Panc1 (cell line): ENCODE measurements around the gene SMAD5. TPM values are rescaled to one million over a fixed set of nuclear protein-coding genes. Genes with fewer than 3 reads are reported as not detected.

Experiments
- ATAC-seq: fragments of 200-7000 bp; cut with Tn5 transposase; 2 replicates; pipeline ENCODE4 v1.9.1; 2020; ENCODE audit warnings: mild to moderate bottlenecking, moderate library complexity
- BruUV-seq: library from RNA; stranded (reverse); fragments of 400-500 nt; replicated peaks from 2 replicates; lab custom pipeline; 2021; lab: Mats Ljungman, UMichigan
- CTCF ChIA-PET: fragments of 300-600 bp; sonication (Branson Sonifier 250); formaldehyde crosslinking; loops from one replicate; lab custom pipeline; 2022; ENCODE audit warnings: antibody characterized with exemption; lab: Charles Lee
- POLR2A ChIA-PET: fragments of 300-600 bp; sonication (Branson Sonifier 250); formaldehyde crosslinking; loops from one replicate; lab custom pipeline; 2022; ENCODE audit warnings: antibody characterized with exemption; lab: Charles Lee
- DNase-seq: peaks from one replicate; pipeline ENCODE4 v3.0.0-alpha.2; 2010; ENCODE audit warnings: low read depth, low spot score
- H3K27ac ChIP-seq: 2 replicates; pipeline ENCODE4 v1.5.1; 2011; ENCODE audit warnings: mild to moderate bottlenecking, low read length, inconsistent platforms
- H3K27me3 ChIP-seq: fragments of 200-500 bp; sonication (Bioruptor generic); 2 replicates; pipeline ENCODE4 v1.6.0; 2014; ENCODE audit warnings: low read length, inconsistent platforms; ENCODE audit not compliant: control insufficient read depth, insufficient read depth
- H3K36me3 ChIP-seq: fragments of 200-500 bp; sonication (Bioruptor generic); 2 replicates; pipeline ENCODE4 v1.5.1; 2014; ENCODE audit warnings: inconsistent platforms, mild to moderate bottlenecking, low read length, moderate library complexity; ENCODE audit not compliant: control insufficient read depth, insufficient read depth
- H3K4me1 ChIP-seq: 2 replicates; pipeline ENCODE4 v1.5.1; 2011; ENCODE audit warnings: inconsistent platforms, mild to moderate bottlenecking, low read length, moderate library complexity; ENCODE audit not compliant: control insufficient read depth, insufficient read depth
- H3K4me3 ChIP-seq, 2 experiments: 2 replicates each; pipeline ENCODE4 v1.5.1; 2011 to 2012; ENCODE audit warnings: low read depth in 2 of 2, low read length in 2 of 2, mild to moderate bottlenecking in 2 of 2, inconsistent platforms in 1 of 2, moderate library complexity in 1 of 2
- H3K9me3 ChIP-seq: fragments of 200-500 bp; sonication (Bioruptor generic); 2 replicates; pipeline ENCODE4 v1.5.1; 2014; ENCODE audit warnings: low read depth, mild to moderate bottlenecking, inconsistent platforms, low read length, moderate library complexity; ENCODE audit not compliant: control insufficient read depth, insufficient read depth
- POLR2AphosphoS5 ChIP-seq: IDR thresholded peaks from 2 replicates; pipeline ENCODE4 v1.6.1; 2012; ENCODE audit warnings: mild to moderate bottlenecking, low read depth, low read length, moderate library complexity
- SIN3A ChIP-seq: IDR thresholded peaks from 2 replicates; pipeline ENCODE4 v1.6.1; 2012; ENCODE audit warnings: low read depth, mild to moderate bottlenecking, low read length, moderate library complexity, borderline replicate concordance; ENCODE audit not compliant: insufficient read depth
- TCF7L2 ChIP-seq: IDR thresholded peaks from 2 replicates; pipeline ENCODE4 v1.6.1; 2011; ENCODE audit warnings: mild to moderate bottlenecking, low read depth, low read length, inconsistent platforms
- in situ Hi-C: cut with HindIII; loops from 2 replicates; pipeline ENCODE4 v1.10.0; 2016; ENCODE audit warnings: low sequenced_read_pairs, low pct_unique_long_range_greater_than_20kb
- intact Hi-C: fragments of 100-400 bp; cut with micrococcal nuclease; formaldehyde crosslinking; loops from one replicate; pipeline ENCODE4 v1.10.0; 2022; ENCODE audit not compliant: unreplicated experiment
- total RNA-seq: library from RNA; stranded (reverse); gene quantifications from one replicate; pipeline ENCODE4 v1.2.1, GENCODE V29; 2021; ENCODE audit not compliant: unreplicated experiment
- TF ChIP-seq, protein P1 (sequence below): fragments of 450-650 bp; IDR thresholded peaks from 2 replicates; pipeline ENCODE4 v1.5.1; 2017; ENCODE audit warnings: mild to moderate bottlenecking
- TF ChIP-seq, protein P2 (sequence below), 2 experiments: IDR thresholded peaks; 2 replicates each; pipeline ENCODE4 v1.6.1; 2011 to 2012; ENCODE audit warnings: low read depth in 2 of 2, control low read depth in 1 of 2, low read length in 1 of 2, mild to moderate bottlenecking in 1 of 2, moderate library complexity in 1 of 2; ENCODE audit not compliant: insufficient read depth in 1 of 2

Gene SMAD5
- total RNA-seq, 1 experiment from 2014 or later, result 61.5 TPM

DNA sequence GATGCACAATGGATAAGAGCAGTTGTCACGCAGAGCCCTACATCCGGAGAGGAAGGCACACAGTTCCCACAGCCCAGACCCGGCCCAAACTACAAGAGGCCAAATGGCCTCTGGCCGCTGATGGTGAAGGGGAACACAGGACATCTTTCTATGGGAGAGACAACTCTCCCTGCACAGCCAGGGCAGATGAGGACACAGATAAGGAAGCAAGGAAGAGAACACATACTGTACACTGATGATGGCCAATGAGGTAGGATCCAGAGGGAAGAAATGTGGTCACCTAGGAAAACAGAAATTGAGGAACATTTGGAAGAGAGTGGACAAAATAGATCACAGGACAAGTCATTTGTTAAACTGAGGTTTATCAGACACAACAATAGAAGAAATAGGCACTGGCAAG lies 88.7 kb downstream of the SMAD5 start:
- intact Hi-C loops (no loop called here), in situ Hi-C loops (no loop called here)
- TF ChIP-seq POLR2AphosphoS5, result no peak
- TF ChIP-seq, protein P1, sequence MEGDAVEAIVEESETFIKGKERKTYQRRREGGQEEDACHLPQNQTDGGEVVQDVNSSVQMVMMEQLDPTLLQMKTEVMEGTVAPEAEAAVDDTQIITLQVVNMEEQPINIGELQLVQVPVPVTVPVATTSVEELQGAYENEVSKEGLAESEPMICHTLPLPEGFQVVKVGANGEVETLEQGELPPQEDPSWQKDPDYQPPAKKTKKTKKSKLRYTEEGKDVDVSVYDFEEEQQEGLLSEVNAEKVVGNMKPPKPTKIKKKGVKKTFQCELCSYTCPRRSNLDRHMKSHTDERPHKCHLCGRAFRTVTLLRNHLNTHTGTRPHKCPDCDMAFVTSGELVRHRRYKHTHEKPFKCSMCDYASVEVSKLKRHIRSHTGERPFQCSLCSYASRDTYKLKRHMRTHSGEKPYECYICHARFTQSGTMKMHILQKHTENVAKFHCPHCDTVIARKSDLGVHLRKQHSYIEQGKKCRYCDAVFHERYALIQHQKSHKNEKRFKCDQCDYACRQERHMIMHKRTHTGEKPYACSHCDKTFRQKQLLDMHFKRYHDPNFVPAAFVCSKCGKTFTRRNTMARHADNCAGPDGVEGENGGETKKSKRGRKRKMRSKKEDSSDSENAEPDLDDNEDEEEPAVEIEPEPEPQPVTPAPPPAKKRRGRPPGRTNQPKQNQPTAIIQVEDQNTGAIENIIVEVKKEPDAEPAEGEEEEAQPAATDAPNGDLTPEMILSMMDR, result no peak
- Histone ChIP-seq H3K27me3 (peaks cover 3% of the 10 kb centered on the region; the same call in 1 of the 2 replicates), H3K4me3 (no peak overlapping the region), H3K4me1 (no peaks in the 10 kb centered on the region), H3K27ac (no peak overlapping the region), H3K9me3 (0 out of 2 replicates have a peak, but pooled peaks cover 6% of the 10 kb centered on the region), H3K36me3 (no peaks in the 10 kb centered on the region)
- DNase-seq (no peak), ATAC-seq (no peak)
- CTCF ChIA-PET, result no interaction called here
- POLR2A ChIA-PET, result no interaction called here
- no TSS peak for BruUV-seq

DNA sequence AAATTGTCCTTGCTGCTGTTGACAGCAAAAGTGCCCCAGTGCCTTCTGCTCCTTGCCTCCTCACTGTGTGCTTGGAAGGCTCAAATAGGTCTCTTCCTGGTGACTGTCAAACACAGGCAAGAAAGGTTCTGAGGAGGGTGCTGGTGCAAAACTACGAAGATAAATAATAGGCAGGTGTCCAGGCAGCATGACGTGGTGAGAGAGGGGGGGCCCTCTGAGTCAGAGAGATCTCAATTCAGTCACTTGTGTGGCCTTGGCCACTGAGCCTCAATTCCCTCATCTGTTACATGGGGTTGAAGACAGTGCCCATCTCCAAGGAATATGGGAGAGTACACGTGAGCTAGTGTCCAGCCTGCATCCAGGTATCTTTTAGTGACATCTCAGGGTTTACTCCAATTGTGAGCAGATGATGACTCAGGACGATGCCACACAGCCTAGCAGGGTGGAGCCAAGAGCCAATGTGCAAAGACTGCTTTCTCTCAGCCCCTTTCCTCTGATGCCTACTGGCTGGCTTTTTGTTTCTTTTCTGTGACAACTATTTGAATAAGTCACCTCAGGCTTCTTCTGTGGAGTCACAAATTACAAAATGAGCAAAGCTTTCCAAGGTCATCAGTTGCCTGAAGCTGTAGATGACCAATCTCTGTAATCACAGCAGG lies 90.1 kb downstream of the SMAD5 start:
- ChIA-PET POLR2A (no interaction called here), CTCF (no interaction called here)
- Histone ChIP-seq H3K27ac (no peak overlapping the region), H3K27me3 (peaks cover 3% of the 10 kb centered on the region; the same call in 1 of the 2 replicates), H3K4me1 (no peaks in the 10 kb centered on the region), H3K9me3 (0 out of 2 replicates have a peak, but pooled peaks cover 6% of the 10 kb centered on the region), H3K4me3 (no peak overlapping the region), H3K36me3 (no peaks in the 10 kb centered on the region)
- in situ Hi-C loops (no loop called here), intact Hi-C loops (no loop called here)
- DNase-seq (no peak), ATAC-seq (no peak)
- no peak for TF ChIP-seq SIN3A
- TF ChIP-seq POLR2AphosphoS5, result no peak
- TF ChIP-seq, protein P1, result no peak
- TF ChIP-seq TCF7L2, result no peak
- TF ChIP-seq, protein P2, sequence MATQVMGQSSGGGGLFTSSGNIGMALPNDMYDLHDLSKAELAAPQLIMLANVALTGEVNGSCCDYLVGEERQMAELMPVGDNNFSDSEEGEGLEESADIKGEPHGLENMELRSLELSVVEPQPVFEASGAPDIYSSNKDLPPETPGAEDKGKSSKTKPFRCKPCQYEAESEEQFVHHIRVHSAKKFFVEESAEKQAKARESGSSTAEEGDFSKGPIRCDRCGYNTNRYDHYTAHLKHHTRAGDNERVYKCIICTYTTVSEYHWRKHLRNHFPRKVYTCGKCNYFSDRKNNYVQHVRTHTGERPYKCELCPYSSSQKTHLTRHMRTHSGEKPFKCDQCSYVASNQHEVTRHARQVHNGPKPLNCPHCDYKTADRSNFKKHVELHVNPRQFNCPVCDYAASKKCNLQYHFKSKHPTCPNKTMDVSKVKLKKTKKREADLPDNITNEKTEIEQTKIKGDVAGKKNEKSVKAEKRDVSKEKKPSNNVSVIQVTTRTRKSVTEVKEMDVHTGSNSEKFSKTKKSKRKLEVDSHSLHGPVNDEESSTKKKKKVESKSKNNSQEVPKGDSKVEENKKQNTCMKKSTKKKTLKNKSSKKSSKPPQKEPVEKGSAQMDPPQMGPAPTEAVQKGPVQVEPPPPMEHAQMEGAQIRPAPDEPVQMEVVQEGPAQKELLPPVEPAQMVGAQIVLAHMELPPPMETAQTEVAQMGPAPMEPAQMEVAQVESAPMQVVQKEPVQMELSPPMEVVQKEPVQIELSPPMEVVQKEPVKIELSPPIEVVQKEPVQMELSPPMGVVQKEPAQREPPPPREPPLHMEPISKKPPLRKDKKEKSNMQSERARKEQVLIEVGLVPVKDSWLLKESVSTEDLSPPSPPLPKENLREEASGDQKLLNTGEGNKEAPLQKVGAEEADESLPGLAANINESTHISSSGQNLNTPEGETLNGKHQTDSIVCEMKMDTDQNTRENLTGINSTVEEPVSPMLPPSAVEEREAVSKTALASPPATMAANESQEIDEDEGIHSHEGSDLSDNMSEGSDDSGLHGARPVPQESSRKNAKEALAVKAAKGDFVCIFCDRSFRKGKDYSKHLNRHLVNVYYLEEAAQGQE (IDR thresholded peaks at IDR 0.05; ENCODE audit: insufficient read depth in 1 of 2, low read depth in 2 of 2, low read length in 1 of 2), result no peak
- BruUV-seq, result no TSS peak
